SK-N-SH treated with all-trans-retinoic acid at 6 μM for 48 hours (cell line): ENCODE measurements around the gene CTBP1.

ENCODE experiments used
- ATAC-seq: fragments of 200-7000 bp; cut with Tn5 transposase; 3 replicates; pipeline ENCODE4 v1.9.1; 2020; ENCODE audit warnings: mild to moderate bottlenecking, moderate library complexity
- ARNTL ChIP-seq: fragments of 450-650 bp; formaldehyde crosslinking; IDR thresholded peaks from 2 replicates; pipeline ENCODE4 v1.5.0; 2020; ENCODE audit warnings: low read depth, mild to moderate bottlenecking, moderate library complexity, borderline replicate concordance
- BACH2 ChIP-seq: fragments of 250-450 bp; sonication (Bioruptor Pico); IDR thresholded peaks from 2 replicates; pipeline ENCODE4 v1.9.0; 2021; ENCODE audit warnings: mild to moderate bottlenecking, borderline replicate concordance
- CREB5 ChIP-seq: fragments of 250-450 bp; sonication (Bioruptor Pico); IDR thresholded peaks from 2 replicates; pipeline ENCODE4 v1.5.1; 2020; ENCODE audit warnings: low read depth, mild to moderate bottlenecking, moderate library complexity
- CSDC2 ChIP-seq: fragments of 250-450 bp; sonication (Bioruptor Pico); IDR thresholded peaks from 2 replicates; pipeline ENCODE4 v1.5.0; 2020; ENCODE audit warnings: mild to moderate bottlenecking, moderate library complexity
- GLIS3 ChIP-seq: fragments of 250-450 bp; sonication (Bioruptor Pico); IDR thresholded peaks from 2 replicates; pipeline ENCODE4 v1.5.0; 2020; ENCODE audit warnings: mild to moderate bottlenecking, moderate library complexity
- ISL1 ChIP-seq: fragments of 250-450 bp; sonication (Bioruptor Pico); IDR thresholded peaks from 2 replicates; pipeline ENCODE4 v2.1.2; 2022; ENCODE audit warnings: mild to moderate bottlenecking, moderate library complexity
- OSR1 ChIP-seq: fragments of 250-450 bp; sonication (Bioruptor Pico); IDR thresholded peaks from 2 replicates; pipeline ENCODE4 v1.8.0; 2022; ENCODE audit warnings: moderate library complexity, mild to moderate bottlenecking, inconsistent platforms
- PATZ1 ChIP-seq: fragments of 250-450 bp; sonication (Bioruptor Pico); IDR thresholded peaks from 2 replicates; pipeline ENCODE4 v1.8.0; 2020; ENCODE audit warnings: mild to moderate bottlenecking, moderate library complexity, borderline replicate concordance
- POU6F1 ChIP-seq: fragments of 250-450 bp; sonication (Bioruptor Pico); IDR thresholded peaks from 2 replicates; pipeline ENCODE4 v1.8.0; 2021; ENCODE audit warnings: low read depth, mild to moderate bottlenecking, moderate library complexity, borderline replicate concordance
- PPARA ChIP-seq: fragments of 250-450 bp; sonication (Bioruptor Pico); IDR thresholded peaks from 2 replicates; pipeline ENCODE4 v1.5.0; 2020; ENCODE audit warnings: mild to moderate bottlenecking, borderline replicate concordance
- RARB ChIP-seq: fragments of 250-450 bp; sonication (Bioruptor Pico); IDR thresholded peaks from 2 replicates; pipeline ENCODE4 v1.8.0; 2021; ENCODE audit warnings: mild to moderate bottlenecking, moderate library complexity
- SNAI2 ChIP-seq: fragments of 250-450 bp; sonication (Bioruptor Pico); IDR thresholded peaks from 2 replicates; pipeline ENCODE4 v1.5.0; 2020; ENCODE audit warnings: mild to moderate bottlenecking, moderate library complexity
- TCF4 ChIP-seq: fragments of 250-450 bp; sonication (Bioruptor Pico); IDR thresholded peaks from 2 replicates; pipeline ENCODE4 v1.8.0; 2021; ENCODE audit warnings: mild to moderate bottlenecking, moderate library complexity, borderline replicate concordance
- TSHZ2 ChIP-seq: fragments of 250-450 bp; sonication (Bioruptor Pico); IDR thresholded peaks from 2 replicates; pipeline ENCODE4 v1.5.0; 2020; ENCODE audit warnings: mild to moderate bottlenecking, moderate library complexity
- ZC3H10 ChIP-seq: fragments of 250-450 bp; sonication (Bioruptor Pico); IDR thresholded peaks from 2 replicates; pipeline ENCODE4 v1.5.1; 2021; ENCODE audit warnings: mild to moderate bottlenecking, moderate library complexity
- ZFP3 ChIP-seq: fragments of 250-450 bp; sonication (Bioruptor Pico); IDR thresholded peaks from 2 replicates; pipeline ENCODE4 v1.5.0; 2020; ENCODE audit warnings: mild to moderate bottlenecking, moderate library complexity
- ZFP30 ChIP-seq: fragments of 450-650 bp; formaldehyde crosslinking; IDR thresholded peaks from 2 replicates; pipeline ENCODE4 v1.5.0; 2022; ENCODE audit warnings: mild to moderate bottlenecking, moderate library complexity
- ZNF565 ChIP-seq: fragments of 450-650 bp; formaldehyde crosslinking; conservative IDR thresholded peaks from 2 replicates; pipeline ENCODE4 v1.5.0; 2020; ENCODE audit warnings: low read depth, mild to moderate bottlenecking, moderate library complexity
- ZNF70 ChIP-seq: fragments of 450-650 bp; formaldehyde crosslinking; IDR thresholded peaks from 2 replicates; pipeline ENCODE4 v1.5.0; 2020; ENCODE audit warnings: mild to moderate bottlenecking, moderate library complexity
- ZNF8 ChIP-seq: fragments of 450-650 bp; formaldehyde crosslinking; IDR thresholded peaks from 2 replicates; pipeline ENCODE4 v1.5.0; 2020; ENCODE audit warnings: mild to moderate bottlenecking, moderate library complexity

The CTBP1 gene

GRCh38 chr4:1196421-1197183 is 52.3 kb downstream of the CTBP1 start (continued):
- TF ChIP-seq TSHZ2 (no peak), ARNTL (CRISPR knock-in tag) (no peak)
- TF ChIP-seq, all 23 proteins: peak for 0

- no peak for TF ChIP-seq PPARA (CRISPR knock-in tag)
- no peak for TF ChIP-seq ZFP30
- TF ChIP-seq BACH2 (CRISPR knock-in tag) = no peak
- TF ChIP-seq PATZ1 (CRISPR knock-in tag) = no peak
- no peak for TF ChIP-seq OSR1
- no peak for TF ChIP-seq ARNTL (CRISPR knock-in tag)
- TF ChIP-seq, all 23 proteins: peak for 0
- no peak for ATAC-seq
These were observed 53.0 kb downstream of the CTBP1 start for GRCh38 chr4:1195891-1196401.

- TF ChIP-seq ZNF8 (CRISPR knock-in tag) (no peak), ISL1 (no peak), TCF4 (CRISPR knock-in tag) (no peak), GLIS3 (CRISPR knock-in tag) (no peak), ZFP3 (CRISPR knock-in tag) (no peak), PPARA (CRISPR knock-in tag) (no peak), ZNF565 (CRISPR knock-in tag) (no peak), BACH2 (CRISPR knock-in tag) (no peak), SNAI2 (no peak), ZNF70 (CRISPR knock-in tag) (no peak), ZC3H10 (CRISPR knock-in tag) (no peak), CSDC2 (CRISPR knock-in tag) (no peak), CREB5 (CRISPR knock-in tag) (no peak), TSHZ2 (no peak), OSR1 (no peak), POU6F1 (CRISPR knock-in tag) (no peak), ARNTL (CRISPR knock-in tag) (no peak), ZFP30 (no peak), PATZ1 (CRISPR knock-in tag) (no peak), RARB (CRISPR knock-in tag) (no peak)
- TF ChIP-seq, all 23 proteins: peak for 0
- ATAC-seq = no peak
These were observed 53.7 kb downstream of the CTBP1 start for GRCh38 chr4:1195109-1195671.
